PC-9 (cell line): ENCODE measurements around the gene FAM53A.

Source experiments
- EZH2 ChIP-seq: fragments of 200-600 bp; sonication (generic); IDR thresholded peaks from 2 replicates; pipeline ENCODE4 v1.8.0; 2017; ENCODE audit warnings: antibody characterized with exemption, low read depth
- TF ChIP-seq, protein P1 (sequence below): fragments of 200-600 bp; sonication (generic); conservative IDR thresholded peaks from 2 replicates; pipeline ENCODE4 v1.6.1; 2017; ENCODE audit warnings: mixed run types, antibody characterized with exemption, mild to moderate bottlenecking, moderate library complexity

DNA sequence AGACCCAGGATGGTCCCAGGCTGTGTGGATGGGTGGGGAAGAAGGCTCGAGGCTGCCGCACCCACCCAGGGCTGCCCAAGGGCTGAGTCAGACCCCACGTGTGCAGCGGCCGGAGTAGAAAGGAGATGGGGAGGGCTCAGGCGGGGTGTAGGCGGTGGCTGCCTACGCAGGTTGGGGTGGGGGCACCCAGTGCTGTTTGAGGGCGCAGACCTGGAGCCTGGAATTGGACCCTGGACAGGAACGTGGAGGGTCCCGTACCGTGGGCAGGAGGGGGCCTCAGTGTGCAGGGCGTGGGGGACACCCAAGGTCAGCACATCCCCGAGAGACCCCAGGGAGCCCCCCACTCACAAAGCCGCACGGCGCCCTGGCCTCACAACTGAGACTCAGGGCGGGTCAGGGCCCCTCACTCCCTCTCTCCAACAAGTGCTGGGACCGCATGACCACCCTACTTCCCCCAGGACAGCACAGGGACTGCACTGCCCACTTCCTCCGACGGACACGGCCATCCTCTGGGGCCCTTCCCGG lies 79.9 kb downstream of the FAM53A start:
- TF ChIP-seq, protein P1, sequence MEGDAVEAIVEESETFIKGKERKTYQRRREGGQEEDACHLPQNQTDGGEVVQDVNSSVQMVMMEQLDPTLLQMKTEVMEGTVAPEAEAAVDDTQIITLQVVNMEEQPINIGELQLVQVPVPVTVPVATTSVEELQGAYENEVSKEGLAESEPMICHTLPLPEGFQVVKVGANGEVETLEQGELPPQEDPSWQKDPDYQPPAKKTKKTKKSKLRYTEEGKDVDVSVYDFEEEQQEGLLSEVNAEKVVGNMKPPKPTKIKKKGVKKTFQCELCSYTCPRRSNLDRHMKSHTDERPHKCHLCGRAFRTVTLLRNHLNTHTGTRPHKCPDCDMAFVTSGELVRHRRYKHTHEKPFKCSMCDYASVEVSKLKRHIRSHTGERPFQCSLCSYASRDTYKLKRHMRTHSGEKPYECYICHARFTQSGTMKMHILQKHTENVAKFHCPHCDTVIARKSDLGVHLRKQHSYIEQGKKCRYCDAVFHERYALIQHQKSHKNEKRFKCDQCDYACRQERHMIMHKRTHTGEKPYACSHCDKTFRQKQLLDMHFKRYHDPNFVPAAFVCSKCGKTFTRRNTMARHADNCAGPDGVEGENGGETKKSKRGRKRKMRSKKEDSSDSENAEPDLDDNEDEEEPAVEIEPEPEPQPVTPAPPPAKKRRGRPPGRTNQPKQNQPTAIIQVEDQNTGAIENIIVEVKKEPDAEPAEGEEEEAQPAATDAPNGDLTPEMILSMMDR = no peak
- TF ChIP-seq EZH2 = no peak
